Measurements from ENCODE around the gene HSPD1. TPM values are rescaled to one million over a fixed set of nuclear protein-coding genes. Genes with fewer than 3 reads are reported as not detected.

Gene HSPD1
- total RNA-seq = 218 and 315 TPM in 2 replicates

DNA sequence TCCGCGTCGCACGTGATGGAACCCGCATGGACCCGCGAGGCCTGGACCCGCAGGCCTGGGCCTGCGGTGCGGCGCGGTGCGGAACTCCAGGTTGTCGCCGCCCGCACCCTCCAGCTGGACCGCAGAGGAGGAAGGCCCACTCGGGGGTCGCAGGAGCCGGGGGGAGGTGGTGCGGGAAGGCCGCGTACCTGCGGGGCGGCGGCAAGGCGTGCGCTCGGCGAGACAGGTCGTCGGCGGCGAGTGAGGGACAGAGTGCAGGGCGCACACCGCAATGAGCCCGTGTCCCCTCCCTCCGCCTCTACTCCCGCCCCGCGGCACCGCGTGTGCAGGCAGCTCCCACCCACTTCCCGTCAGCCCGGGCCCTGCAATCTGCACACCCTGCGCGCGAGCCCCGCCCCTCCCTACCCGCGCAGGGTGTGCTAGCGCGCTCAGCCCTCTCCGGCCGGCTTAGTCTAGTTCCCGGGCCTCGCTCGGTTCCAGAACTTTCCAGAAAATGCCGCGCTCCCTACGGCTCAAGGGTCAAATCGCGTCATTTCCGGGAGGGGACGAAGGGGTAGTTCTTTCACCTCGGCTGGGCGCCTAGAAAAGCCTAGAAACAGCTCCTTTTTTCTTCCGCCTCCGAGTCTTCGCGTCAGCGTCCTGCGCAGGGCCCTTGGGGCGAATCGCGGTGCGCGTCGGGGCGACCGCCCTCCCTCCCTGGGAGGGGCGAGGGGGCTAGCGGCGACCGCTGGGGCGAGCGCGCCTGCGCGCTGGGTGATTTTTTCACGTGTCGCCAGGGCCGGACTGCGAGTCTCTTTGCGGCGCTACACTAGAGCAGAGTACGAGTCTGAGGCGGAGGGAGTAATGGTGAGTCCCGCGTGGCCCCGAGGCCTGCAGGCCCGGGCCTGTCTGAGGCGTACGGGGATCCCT lies at the start of gene HSPD1, which contains the start of gene HSPE1:
Gene HSPD1, minus strand, starts transcription at position 247 of the 909 bp plus-strand sequence. CDS start 992 bp downstream, outside the sequence.
Gene HSPE1, plus strand, starts transcription at position 786 of the 909 bp plus-strand sequence. Its CDS starts 58 bp downstream, at position 844.
- peak; percentile 96 for DNase-seq (ENCODE audit: low read depth)

GRCh38 chr2:197548582-197548981 lies 48.9 kb upstream of the HSPD1 start:
- DNase-seq (ENCODE audit: low read depth) = no peak

- no peak for DNase-seq (ENCODE audit: low read depth)
Measured at GRCh38 chr2:197547163-197547900, 47.7 kb upstream of the HSPD1 start.

- DNase-seq (ENCODE audit: low read depth) = no peak
Measured at GRCh38 chr2:197543206-197543605, 43.6 kb upstream of the HSPD1 start.

DNA sequence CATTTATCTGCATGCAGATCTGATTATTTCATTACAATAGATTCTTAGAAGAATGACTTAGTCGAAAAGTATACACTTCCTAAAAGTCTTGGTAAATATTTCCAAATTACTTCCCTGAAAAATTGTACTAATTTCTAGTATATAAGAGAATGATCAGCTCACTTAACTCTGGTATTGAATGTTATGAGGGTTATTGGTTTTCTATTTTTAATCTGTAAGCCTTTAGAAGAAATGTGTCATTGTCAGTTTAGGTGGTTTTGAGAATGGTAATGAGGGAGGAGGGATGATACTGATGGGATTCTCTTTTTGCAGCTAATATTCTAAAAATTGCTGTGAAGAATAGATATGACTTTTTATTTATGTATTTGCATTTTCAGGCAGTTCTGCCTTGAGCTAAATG lies 40.1 kb upstream of the HSPD1 start:
- no peak for DNase-seq (ENCODE audit: low read depth)

DNA sequence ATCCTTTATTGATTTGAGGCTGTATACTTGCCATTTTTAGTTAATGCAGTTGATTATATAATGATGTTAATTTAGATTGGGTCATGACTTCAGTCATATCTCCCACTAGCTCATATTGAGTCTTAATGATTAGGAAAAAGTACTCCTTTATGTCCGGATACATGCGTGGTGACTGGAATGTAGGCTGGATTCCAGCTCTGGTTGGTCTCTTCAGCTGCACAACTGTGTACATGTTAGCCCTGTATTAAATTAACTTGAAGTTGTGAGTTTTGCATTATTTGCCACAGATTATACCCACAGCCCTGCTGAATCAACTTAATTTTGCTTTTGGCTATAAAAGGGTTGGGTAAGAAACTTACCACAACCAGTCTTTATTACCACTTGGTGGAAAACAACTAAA lies 38.8 kb upstream of the HSPD1 start:
- DNase-seq (ENCODE audit: low read depth) = peak; percentile 44

GRCh38 chr2:197517150-197517549 lies 17.5 kb upstream of the HSPD1 start:
- no peak for DNase-seq (ENCODE audit: low read depth)

DNA sequence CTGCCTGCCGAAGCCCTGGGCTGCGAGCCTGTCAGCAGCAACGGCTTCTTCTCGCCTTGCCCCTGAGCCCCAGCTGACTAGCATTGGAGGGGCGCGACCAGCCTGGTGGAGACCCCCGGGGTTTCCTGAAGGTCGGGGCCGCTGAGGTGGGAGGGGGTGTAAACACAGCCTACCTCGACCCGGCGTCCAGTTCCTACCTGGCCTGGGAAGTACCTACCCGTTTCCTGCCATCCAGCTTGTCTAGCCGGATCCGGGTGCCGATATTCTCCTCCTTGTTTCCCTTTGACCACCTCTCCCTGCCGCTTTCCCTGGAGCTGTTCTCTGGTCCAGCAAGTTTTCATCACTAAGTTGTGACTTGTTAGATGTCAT lies 16.7 kb upstream of the HSPD1 start:
- peak; percentile 38 for DNase-seq (ENCODE audit: low read depth)

DNA sequence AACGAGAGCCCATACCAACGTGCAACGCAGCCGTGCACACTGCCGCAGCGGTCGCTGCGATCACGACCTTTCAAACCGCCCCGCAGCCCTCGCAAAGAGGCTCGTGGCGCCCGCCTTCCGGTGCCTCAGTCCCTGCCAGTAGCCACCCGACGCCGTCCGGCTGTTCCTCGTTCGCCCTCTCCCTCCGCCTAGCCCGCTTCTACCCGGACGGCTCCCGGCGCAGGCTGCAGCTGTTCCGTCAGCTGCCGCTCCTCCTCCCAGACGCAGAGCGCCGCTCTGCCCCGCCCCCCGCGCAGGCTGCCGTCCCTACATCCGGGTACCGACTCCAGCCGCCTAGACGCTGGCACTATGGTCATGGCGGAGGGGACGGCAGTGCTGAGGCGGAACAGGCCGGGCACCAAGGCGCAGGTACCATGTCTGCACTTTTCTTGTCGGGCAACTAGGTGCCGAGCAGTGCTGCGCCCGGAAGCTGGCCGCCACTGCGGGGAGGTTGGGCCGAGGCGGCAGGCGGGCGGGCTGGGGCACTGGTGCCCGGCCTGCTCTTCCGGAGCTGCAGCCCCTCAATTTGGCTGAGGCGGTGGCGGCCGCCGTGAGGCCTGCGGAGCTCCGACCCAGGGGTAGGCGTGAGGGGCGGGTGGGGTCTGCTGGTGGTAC lies 16.2 kb upstream of the HSPD1 start, which contains the start of gene MOB4:
Gene MOB4, plus strand, starts transcription at position 328 of the 654 bp plus-strand sequence. Its CDS starts 21 bp downstream, at position 349.
- peak; percentile 77 for DNase-seq (ENCODE audit: low read depth)

GRCh38 chr2:197515315-197515738 lies 15.7 kb upstream of the HSPD1 start:
- DNase-seq (ENCODE audit: low read depth) = no peak

DNA sequence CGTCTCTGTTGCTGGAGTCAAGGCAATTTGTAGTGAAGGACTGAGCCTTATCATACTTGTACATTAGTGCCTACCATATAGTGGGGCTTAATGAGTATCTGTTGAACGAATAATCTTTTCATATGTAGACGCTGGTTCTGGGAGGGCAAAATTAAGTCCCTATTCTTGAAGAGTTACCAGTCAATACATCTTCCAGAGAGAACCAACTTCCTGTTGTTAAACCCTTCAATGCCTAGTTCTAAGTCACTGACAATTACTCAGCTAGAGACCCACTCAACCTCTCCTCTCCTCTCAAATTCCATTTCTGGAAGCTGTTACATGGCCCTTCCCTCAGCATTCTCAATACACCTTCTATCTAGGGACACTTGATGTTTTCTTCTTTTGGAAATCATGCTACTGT lies 15.1 kb upstream of the HSPD1 start:
- peak; percentile 27 for DNase-seq (ENCODE audit: low read depth)

DNA sequence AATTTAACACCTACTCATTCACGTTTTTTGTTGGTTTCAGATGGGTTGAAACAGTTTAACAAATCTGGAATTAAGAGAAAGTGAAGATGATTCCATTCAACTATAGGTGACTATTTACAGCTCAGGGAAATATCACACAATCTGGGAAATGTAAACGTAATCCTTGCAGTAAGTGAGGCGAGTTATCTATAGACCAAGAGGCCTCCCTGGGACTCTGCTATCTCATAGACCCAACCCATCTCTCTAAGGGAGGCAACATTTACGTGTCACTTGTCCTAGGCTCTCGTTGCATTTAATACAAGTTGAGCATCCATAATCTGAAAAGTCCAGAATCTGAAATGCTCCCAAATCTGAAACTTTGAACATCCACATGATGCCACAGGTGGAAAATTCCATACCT lies 14.3 kb upstream of the HSPD1 start:
- no peak for DNase-seq (ENCODE audit: low read depth)

DNA sequence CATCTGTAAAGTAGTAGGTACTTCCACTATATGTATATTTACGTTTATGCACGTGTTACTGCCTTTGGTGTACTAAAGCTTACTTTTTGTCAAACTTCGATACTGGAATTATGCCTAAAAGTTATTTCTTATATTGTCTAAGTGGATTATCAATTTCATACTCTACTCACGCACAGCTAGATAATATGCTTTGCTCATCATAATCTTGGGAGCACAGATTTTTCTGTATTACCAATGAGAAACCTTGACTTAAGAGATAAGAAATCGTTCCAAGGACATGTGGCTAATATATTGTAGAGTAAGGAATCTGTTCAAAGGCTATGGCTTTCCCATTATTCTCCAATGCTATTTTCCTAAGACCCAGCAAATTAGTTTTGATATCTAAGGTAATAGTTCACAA lies 7.0 kb upstream of the HSPD1 start:
- no peak for DNase-seq (ENCODE audit: low read depth)

- no peak for DNase-seq (ENCODE audit: low read depth)
Measured at GRCh38 chr2:197504512-197504911, 4.9 kb upstream of the HSPD1 start.

DNA sequence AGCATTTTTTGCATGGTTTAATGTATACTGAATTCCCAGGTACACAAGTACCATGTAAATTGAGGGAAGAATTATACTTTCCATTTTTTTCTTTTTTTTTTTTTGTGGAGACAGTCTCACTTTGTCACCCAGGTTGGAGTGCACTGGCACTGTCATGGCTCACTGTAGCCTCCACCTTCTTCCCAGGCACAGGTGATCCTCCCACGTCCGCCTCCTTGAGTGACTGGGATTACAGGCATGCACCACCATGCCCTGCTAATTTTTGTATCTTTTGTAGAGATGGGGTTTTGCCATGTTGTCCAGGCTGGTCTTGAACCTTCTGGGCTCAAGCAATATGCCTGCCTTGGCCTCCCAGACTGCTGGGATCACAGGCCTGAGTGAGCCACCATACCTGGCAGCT lies 4.4 kb upstream of the HSPD1 start:
- DNase-seq (ENCODE audit: low read depth) = no peak

DNA sequence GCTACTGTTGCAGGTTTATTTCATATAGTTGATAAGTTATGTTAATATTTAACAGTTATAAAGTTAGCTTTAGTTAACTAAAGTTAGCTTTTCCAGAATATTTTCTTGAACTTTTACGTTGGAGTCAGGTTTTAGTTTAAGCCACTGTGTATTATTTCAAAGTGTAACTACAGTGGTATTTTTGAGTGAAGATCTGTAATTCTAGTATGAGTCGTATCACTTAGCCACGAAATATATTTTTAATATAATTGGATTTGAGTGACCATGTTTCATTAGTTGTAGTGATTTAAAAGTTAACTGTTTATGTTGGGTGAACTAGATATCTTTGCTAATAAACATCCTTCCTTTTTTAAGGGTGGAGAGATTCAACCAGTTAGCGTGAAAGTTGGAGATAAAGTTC lies 3.0 kb upstream of the HSPD1 start:
- no peak for DNase-seq (ENCODE audit: low read depth)

- no peak for DNase-seq (ENCODE audit: low read depth)
Measured at GRCh38 chr2:197502201-197502600, 2.6 kb upstream of the HSPD1 start.

GRCh38 chr2:197500503-197501131 lies 977 bp upstream of the HSPD1 start:
- DNase-seq (ENCODE audit: low read depth) = no peak

DNA sequence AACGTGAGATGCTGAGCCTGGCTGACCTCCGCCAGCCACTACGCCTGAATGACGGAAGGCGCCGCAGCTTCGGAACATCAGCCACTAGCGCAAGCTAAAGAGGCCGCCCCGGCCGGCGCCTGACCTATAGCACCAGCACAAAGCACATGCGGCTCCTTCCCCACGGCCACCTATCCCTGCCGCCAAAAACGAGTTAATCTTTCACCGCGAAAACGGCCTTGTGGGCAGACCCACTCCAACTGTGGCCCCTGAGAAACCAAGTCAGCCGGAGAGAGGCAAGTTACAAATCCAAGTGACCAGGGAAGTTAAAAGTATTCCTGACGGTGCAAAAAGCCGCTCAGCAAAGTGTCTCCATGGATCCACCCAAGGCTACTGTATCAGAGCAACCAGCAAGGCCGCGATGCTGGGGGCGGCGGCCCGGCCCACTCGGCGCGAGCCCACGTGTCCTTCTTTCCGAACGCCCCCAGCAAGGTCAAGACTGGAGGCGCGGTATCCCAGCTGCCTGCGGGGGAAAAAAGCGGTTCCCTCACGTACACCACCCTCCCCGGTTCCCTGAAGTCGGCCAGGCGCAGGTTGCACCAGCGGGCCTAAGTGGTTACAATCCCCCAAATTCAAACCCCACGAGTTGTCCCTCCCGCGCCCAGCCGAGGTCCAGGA lies 575 bp downstream of the HSPD1 start:
- peak; percentile 50 for DNase-seq (ENCODE audit: low read depth)

GRCh38 chr2:197498235-197498936 lies 1.3 kb downstream of the HSPD1 start:
- DNase-seq (ENCODE audit: low read depth) = no peak

Data from renal cortical epithelial cell (primary cell).